ENCODE data around the gene GPRC5C. TPM values are rescaled to one million over a fixed set of nuclear protein-coding genes. Genes with fewer than 3 reads are reported as not detected.

Gene GPRC5C
- total and polyA plus RNA-seq, 5 donors from 2014 or later, result not detected

- H3K4me3 Mint-ChIP-seq, result no peak overlapping the region
- DNase-seq (no peak), ATAC-seq (ENCODE audit: low read depth in 2 of 2) (no peak)
- peaks cover 0 to 2% (median 0%) of the 10 kb centered on the region in 7 donors for H3K9me3 Mint-ChIP-seq
- no peak overlapping the region for H3K27ac ChIP-seq (ENCODE audit: insufficient read depth, low read length, poor library complexity, severe bottlenecking)
- H3K4me3 ChIP-seq (ENCODE audit: low read depth, low read length), result no peak overlapping the region
- H3K36me3 ChIP-seq (ENCODE audit: control insufficient read depth, insufficient read depth, low read length), result no peaks in the 10 kb centered on the region
- peaks cover 0 to 7% (median 2%) of the 10 kb centered on the region in 4 donors for H3K4me1 Mint-ChIP-seq
- H3K27me3 ChIP-seq (ENCODE audit: control insufficient read depth, insufficient read depth, low read length), result peaks cover 2% of the 10 kb centered on the region
- H3K4me1 ChIP-seq (ENCODE audit: control insufficient read depth, insufficient read depth, low read length, poor library complexity, severe bottlenecking), result peaks cover 13% of the 10 kb centered on the region
- peaks cover 55% of the 10 kb centered on the region for H3K27me3 Mint-ChIP-seq
- H3K9me3 ChIP-seq (ENCODE audit: control insufficient read depth in 2 of 2, low read length in 2 of 2), result no peaks in the 10 kb centered on the region
- peak overlapping the region in 1 of 3 donors; percentile 43 for H3K27ac Mint-ChIP-seq
- no peaks in the 10 kb centered on the region for H3K36me3 Mint-ChIP-seq
Observed at GRCh38 chr17:74430385-74430705, 1.5 kb upstream of the GPRC5C start.

DNA sequence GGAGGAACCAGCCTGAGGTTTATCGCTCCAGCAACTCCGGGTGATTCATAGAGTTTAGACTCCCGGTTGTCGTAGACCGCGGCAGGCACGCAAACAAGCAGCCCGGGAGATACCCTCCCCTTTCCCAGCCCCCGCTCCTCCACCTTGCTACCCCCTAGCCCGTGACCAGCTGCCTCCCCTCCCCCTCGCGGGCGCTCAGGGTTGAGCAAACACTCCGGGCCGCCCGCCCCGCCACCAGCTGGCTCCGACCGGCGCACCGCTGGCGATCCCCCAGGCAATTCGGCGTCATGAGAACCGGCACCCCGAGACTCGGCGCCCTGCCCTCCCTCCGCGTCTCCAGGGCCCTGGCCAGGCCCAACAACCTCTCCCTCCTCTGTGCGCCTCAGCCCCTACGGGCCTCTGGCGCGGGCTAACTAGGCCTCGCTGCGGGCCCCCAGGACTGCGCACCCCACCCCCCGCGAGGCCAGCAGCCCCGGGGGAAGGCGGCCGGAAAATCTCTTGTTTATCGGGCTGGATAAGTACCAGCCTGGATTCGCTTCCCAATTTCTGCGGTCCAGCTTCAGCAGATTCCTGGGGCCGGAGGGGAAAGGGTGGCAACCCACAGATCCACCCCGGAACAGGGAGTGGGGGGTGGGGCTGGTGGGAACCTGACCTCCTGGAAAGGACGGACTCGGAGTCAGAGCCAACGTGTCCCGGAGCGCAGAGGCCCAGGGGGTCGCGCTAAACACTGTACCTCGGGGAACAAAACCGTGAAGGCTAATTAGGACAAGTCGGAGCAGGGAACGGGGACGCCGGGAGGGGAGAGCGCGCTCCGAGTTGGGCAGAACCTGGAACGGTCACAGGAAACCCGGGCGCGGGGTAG, 951 bp upstream of the GPRC5C start:
- H3K27ac ChIP-seq (ENCODE audit: insufficient read depth, low read length, poor library complexity, severe bottlenecking), result no peak overlapping the region
- H3K4me3 ChIP-seq (ENCODE audit: low read depth, low read length), result no peak overlapping the region
- ATAC-seq (ENCODE audit: low read depth in 2 of 2) (no peak), DNase-seq (no peak)
- peaks cover 0 to 7% (median 2%) of the 10 kb centered on the region in 4 donors for H3K4me1 Mint-ChIP-seq
- peaks cover 13% of the 10 kb centered on the region for H3K4me1 ChIP-seq (ENCODE audit: control insufficient read depth, insufficient read depth, low read length, poor library complexity, severe bottlenecking)
- no peaks in the 10 kb centered on the region for H3K36me3 ChIP-seq (ENCODE audit: control insufficient read depth, insufficient read depth, low read length)
- no peaks in the 10 kb centered on the region for H3K9me3 ChIP-seq (ENCODE audit: control insufficient read depth in 2 of 2, low read length in 2 of 2)
- peaks cover 53% of the 10 kb centered on the region for H3K27me3 Mint-ChIP-seq
- H3K27ac Mint-ChIP-seq, result no peak overlapping the region
- H3K4me3 Mint-ChIP-seq, result no peak overlapping the region
- H3K9me3 Mint-ChIP-seq, result peaks cover 0 to 2% (median 0%) of the 10 kb centered on the region in 7 donors
- H3K36me3 Mint-ChIP-seq, result no peaks in the 10 kb centered on the region
- H3K27me3 ChIP-seq (ENCODE audit: control insufficient read depth, insufficient read depth, low read length), result peaks cover 2% of the 10 kb centered on the region

- Histone ChIP-seq H3K27ac (ENCODE audit: insufficient read depth, low read length, poor library complexity, severe bottlenecking) (no peak overlapping the region), H3K36me3 (ENCODE audit: control insufficient read depth, insufficient read depth, low read length) (no peaks in the 10 kb centered on the region), H3K9me3 (ENCODE audit: control insufficient read depth in 2 of 2, low read length in 2 of 2) (peaks cover 0 to 6% of the 10 kb centered on the region in 2 experiments), H3K27me3 (ENCODE audit: control insufficient read depth, insufficient read depth, low read length) (peaks cover 2% of the 10 kb centered on the region), H3K4me3 (ENCODE audit: low read depth, low read length) (no peak overlapping the region), H3K4me1 (ENCODE audit: control insufficient read depth, insufficient read depth, low read length, poor library complexity, severe bottlenecking) (peaks cover 13% of the 10 kb centered on the region)
- H3K27me3 Mint-ChIP-seq, result peaks cover 48% of the 10 kb centered on the region
- H3K4me1 Mint-ChIP-seq, result peaks cover 0 to 7% (median 2%) of the 10 kb centered on the region in 4 donors
- H3K27ac Mint-ChIP-seq, result no peak overlapping the region
- no peaks in the 10 kb centered on the region for H3K36me3 Mint-ChIP-seq
- H3K9me3 Mint-ChIP-seq, result peaks cover 0 to 12% (median 2%) of the 10 kb centered on the region in 7 donors
- H3K4me3 Mint-ChIP-seq, result no peak overlapping the region
- DNase-seq (no peak), ATAC-seq (ENCODE audit: low read depth in 2 of 2) (no peak)
Observed at GRCh38 chr17:74432424-74432690, 469 bp downstream of the GPRC5C start.

- peaks cover 0 to 16% (median 4%) of the 10 kb centered on the region in 7 donors for H3K9me3 Mint-ChIP-seq
- H3K27ac Mint-ChIP-seq, result no peak overlapping the region
Observed at GRCh38 chr17:74432766-74433391, 991 bp downstream of the GPRC5C start.

DNA sequence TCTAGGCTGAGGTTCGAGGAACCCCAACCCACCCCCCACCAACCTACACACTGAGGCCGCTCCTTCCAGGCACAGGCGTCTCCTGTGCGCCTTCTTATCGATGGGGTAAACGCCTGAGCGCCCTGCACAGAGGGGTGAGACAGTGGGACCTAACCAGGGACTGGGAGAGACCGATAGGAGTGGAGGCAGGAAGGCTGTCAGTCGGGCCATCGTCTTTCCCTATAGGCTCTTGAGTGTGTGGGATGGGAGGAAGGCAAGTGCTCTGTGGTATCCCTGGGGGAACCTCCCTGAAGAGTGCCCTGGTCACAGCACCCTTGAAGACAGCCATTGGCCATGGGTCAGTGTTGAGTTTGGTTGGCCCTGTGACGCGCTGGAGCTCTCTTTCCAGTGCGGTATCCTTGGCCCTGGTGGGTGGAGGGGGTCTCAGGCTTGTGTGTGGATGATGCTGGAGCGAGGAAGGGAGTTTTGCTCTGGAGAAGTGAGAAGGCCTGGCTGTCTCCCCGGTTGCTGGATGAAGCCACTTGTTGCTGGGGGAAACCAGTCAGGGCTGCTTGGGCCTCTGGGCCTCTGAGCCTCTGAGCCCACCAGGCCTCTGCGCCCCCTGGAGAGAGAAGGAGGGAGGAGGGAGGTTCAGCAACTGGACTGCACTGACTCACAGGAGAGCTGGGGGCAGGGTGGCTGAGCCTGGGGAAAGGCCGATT, 1.7 kb downstream of the GPRC5C start:
- H3K4me1 ChIP-seq (ENCODE audit: control insufficient read depth, insufficient read depth, low read length, poor library complexity, severe bottlenecking), result peaks cover 13% of the 10 kb centered on the region
- H3K36me3 Mint-ChIP-seq, result peaks cover 3% of the 10 kb centered on the region
- peaks cover 1 to 13% of the 10 kb centered on the region in 2 experiments for H3K9me3 ChIP-seq (ENCODE audit: control insufficient read depth in 2 of 2, low read length in 2 of 2)
- peaks cover 0 to 20% (median 5%) of the 10 kb centered on the region in 7 donors for H3K9me3 Mint-ChIP-seq
- peaks cover 2% of the 10 kb centered on the region for H3K27me3 ChIP-seq (ENCODE audit: control insufficient read depth, insufficient read depth, low read length)
- ATAC-seq (ENCODE audit: low read depth in 2 of 2) (no peak), DNase-seq (no peak)
- peaks cover 43% of the 10 kb centered on the region for H3K27me3 Mint-ChIP-seq
- peaks cover 0 to 7% (median 2%) of the 10 kb centered on the region in 4 donors for H3K4me1 Mint-ChIP-seq
- no peak overlapping the region for H3K27ac ChIP-seq (ENCODE audit: insufficient read depth, low read length, poor library complexity, severe bottlenecking)
- H3K4me3 ChIP-seq (ENCODE audit: low read depth, low read length), result no peak overlapping the region
- H3K36me3 ChIP-seq (ENCODE audit: control insufficient read depth, insufficient read depth, low read length), result no peaks in the 10 kb centered on the region
- H3K27ac Mint-ChIP-seq, result no peak overlapping the region
- peak overlapping the region in 1 of 4 donors; percentile 33 for H3K4me3 Mint-ChIP-seq

More at GRCh38 chr17:74432766-74433391, 991 bp downstream of the GPRC5C start:
- Histone ChIP-seq H3K9me3 (ENCODE audit: control insufficient read depth in 2 of 2, low read length in 2 of 2) (peaks cover 0 to 11% of the 10 kb centered on the region in 2 experiments), H3K27me3 (ENCODE audit: control insufficient read depth, insufficient read depth, low read length) (peaks cover 2% of the 10 kb centered on the region), H3K36me3 (ENCODE audit: control insufficient read depth, insufficient read depth, low read length) (no peaks in the 10 kb centered on the region), H3K27ac (ENCODE audit: insufficient read depth, low read length, poor library complexity, severe bottlenecking) (no peak overlapping the region), H3K4me1 (ENCODE audit: control insufficient read depth, insufficient read depth, low read length, poor library complexity, severe bottlenecking) (peaks cover 13% of the 10 kb centered on the region), H3K4me3 (ENCODE audit: low read depth, low read length) (no peak overlapping the region)
- DNase-seq, result no peak
- H3K4me1 Mint-ChIP-seq, result peaks cover 0 to 7% (median 2%) of the 10 kb centered on the region in 4 donors
- ATAC-seq (ENCODE audit: low read depth in 2 of 2), result no peak
- H3K36me3 Mint-ChIP-seq, result peaks cover 1% of the 10 kb centered on the region
- H3K4me3 Mint-ChIP-seq, result no peak overlapping the region
- H3K27me3 Mint-ChIP-seq, result peaks cover 48% of the 10 kb centered on the region

DNA sequence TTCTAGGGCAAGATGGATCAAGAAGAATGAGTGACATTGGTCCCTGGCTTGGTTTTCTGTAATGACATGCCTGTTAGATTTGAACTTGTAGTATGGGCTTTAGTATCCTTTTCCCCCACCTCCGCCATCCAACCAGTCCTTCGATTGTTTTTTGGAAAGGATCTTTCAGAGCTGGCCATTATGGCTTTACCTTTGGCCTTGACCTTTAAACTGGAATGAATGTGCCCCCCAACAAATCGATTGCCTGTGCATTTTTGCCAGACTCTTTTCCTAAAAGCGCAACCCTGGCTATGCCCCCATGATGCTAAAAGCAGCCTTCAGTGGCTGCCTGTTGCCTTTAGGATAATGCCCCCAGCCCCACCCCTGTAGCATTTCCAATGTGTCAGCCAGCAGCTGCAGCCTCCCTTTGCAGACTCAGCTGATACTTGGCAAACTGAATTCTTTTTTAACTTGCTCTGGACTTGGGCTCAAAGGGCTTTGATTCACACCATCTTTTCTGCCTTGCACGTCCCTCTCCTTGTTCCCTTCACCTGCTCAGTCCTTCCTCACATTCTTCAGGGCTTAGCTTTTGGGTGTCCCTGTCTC, 4.0 kb downstream of the GPRC5C start:
- Mint-ChIP-seq H3K4me3 (no peak overlapping the region), H3K9me3 (peaks cover 0 to 34% (median 10%) of the 10 kb centered on the region in 7 donors), H3K27ac (no peak overlapping the region), H3K4me1 (peaks cover 0 to 3% (median 0%) of the 10 kb centered on the region in 4 donors), H3K27me3 (peaks cover 27% of the 10 kb centered on the region), H3K36me3 (peaks cover 3% of the 10 kb centered on the region)
- DNase-seq (no peak), ATAC-seq (ENCODE audit: low read depth in 2 of 2) (no peak)
- no peak overlapping the region for H3K4me3 ChIP-seq (ENCODE audit: low read depth, low read length)
- no peaks in the 10 kb centered on the region for H3K27me3 ChIP-seq (ENCODE audit: control insufficient read depth, insufficient read depth, low read length)
- peaks cover 8% of the 10 kb centered on the region for H3K4me1 ChIP-seq (ENCODE audit: control insufficient read depth, insufficient read depth, low read length, poor library complexity, severe bottlenecking)
- no peak overlapping the region for H3K27ac ChIP-seq (ENCODE audit: insufficient read depth, low read length, poor library complexity, severe bottlenecking)
- peaks cover 8 to 20% of the 10 kb centered on the region in 2 experiments for H3K9me3 ChIP-seq (ENCODE audit: control insufficient read depth in 2 of 2, low read length in 2 of 2)
- H3K36me3 ChIP-seq (ENCODE audit: control insufficient read depth, insufficient read depth, low read length), result no peaks in the 10 kb centered on the region

GRCh38 chr17:74437702-74438101, 5.8 kb downstream of the GPRC5C start:
- Mint-ChIP-seq H3K9me3 (peaks cover 0 to 34% (median 10%) of the 10 kb centered on the region in 7 donors), H3K36me3 (peaks cover 3% of the 10 kb centered on the region), H3K27me3 (peaks cover 31% of the 10 kb centered on the region), H3K4me1 (no peaks in the 10 kb centered on the region), H3K4me3 (no peak overlapping the region), H3K27ac (no peak overlapping the region)
- DNase-seq, result no peak
- ATAC-seq (ENCODE audit: low read depth in 2 of 2), result no peak
- Histone ChIP-seq H3K36me3 (ENCODE audit: control insufficient read depth, insufficient read depth, low read length) (no peaks in the 10 kb centered on the region), H3K4me3 (ENCODE audit: low read depth, low read length) (no peak overlapping the region), H3K27ac (ENCODE audit: insufficient read depth, low read length, poor library complexity, severe bottlenecking) (no peak overlapping the region), H3K27me3 (ENCODE audit: control insufficient read depth, insufficient read depth, low read length) (no peaks in the 10 kb centered on the region), H3K9me3 (ENCODE audit: control insufficient read depth in 2 of 2, low read length in 2 of 2) (peaks cover 8 to 20% of the 10 kb centered on the region in 2 experiments), H3K4me1 (ENCODE audit: control insufficient read depth, insufficient read depth, low read length, poor library complexity, severe bottlenecking) (no peaks in the 10 kb centered on the region)

Data from CD4-positive, CD25-positive, alpha-beta regulatory T cell (primary cell).